Stomach (tissue), 9 donors: ENCODE data around the gene SERINC3. TPM values are rescaled to one million over a fixed set of nuclear protein-coding genes. Genes with fewer than 3 reads are reported as not detected.

ENCODE experiments used
- DNase-seq, 2 donors: peaks; one replicate each; pipeline versions ENCODE4 v3.0.0 to v3.0.0-alpha.2; 2013 to 2019
- H3K27ac ChIP-seq, 5 donors: fragments of 200-600 bp in 4 of 5; sonication (generic) in 4 of 5; one replicate each; pipeline ENCODE4 v1.5.1; 2013 to 2019; ENCODE audit warnings: mild to moderate bottlenecking in 1 of 5, moderate library complexity in 1 of 5
- H3K27me3 ChIP-seq, 3 donors: fragments of 200-600 bp; sonication (generic); one replicate each; pipeline ENCODE4 v1.5.1; 2017 to 2019; ENCODE audit warnings: mixed run types in 1 of 3
- H3K36me3 ChIP-seq, 4 donors: fragments of 200-600 bp; sonication (generic); 1 replicate in 3 of 4; 2 replicates in 1 of 4; pipeline ENCODE4 v1.5.1; 2016 to 2019
- H3K4me1 ChIP-seq, 4 donors: fragments of 200-600 bp; sonication (generic); one replicate each; pipeline ENCODE4 v1.5.1; 2016 to 2019
- H3K4me3 ChIP-seq, 4 donors: fragments of 200-600 bp; sonication (generic) in 3 of 4; one replicate each; pipeline ENCODE4 v1.5.1; 2016 to 2019; ENCODE audit warnings: mild to moderate bottlenecking in 1 of 4
- H3K9me3 ChIP-seq, 4 donors: fragments of 200-600 bp; sonication (generic); one replicate each; pipeline ENCODE4 v1.5.1; 2016 to 2019
- EP300 ChIP-seq: sonication (generic); formaldehyde crosslinking; IDR thresholded peaks from one replicate; pipeline ENCODE4 v1.6.1; 2017; ENCODE audit warnings: antibody characterized with exemption
- POLR2A ChIP-seq, 4 donors: fragments of 450-650 bp; IDR thresholded peaks; one replicate each; pipeline ENCODE4 v1.6.1; 2016; ENCODE audit warnings: antibody characterized with exemption in 4 of 4, control low read depth in 2 of 4, mild to moderate bottlenecking in 1 of 4, moderate library complexity in 1 of 4
- POLR2AphosphoS5 ChIP-seq, 3 donors: sonication (generic); formaldehyde crosslinking; IDR thresholded peaks; one replicate each; pipeline ENCODE4 v1.6.1; 2016; ENCODE audit warnings: antibody characterized with exemption in 3 of 3
- WGBS, 5 donors: extraction: QIAGEN DNeasy Blood & Tissue Kit in 3 of 5; methylation state at CpG; one replicate each; pipeline versions ENCODE4 v1.1.5 to v1.1.7; 2013 to 2018; 5-methylcytosine and 5-hydroxymethylcytosine counted together
- intact Hi-C: fragments of 100-400 bp; cut with DNase I; formaldehyde crosslinking; loops from one replicate; pipeline ENCODE4 v1.15.1; 2023; ENCODE audit warnings: low total_unique reads
- polyA plus RNA-seq, 3 donors: library from polyadenylated mRNA; stranded (reverse); fragments of 200-250 nt; gene quantifications; one replicate each; pipeline ENCODE4 v1.2.3, GENCODE V29; 2013
- total RNA-seq, 5 donors: library from RNA; depleted of rRNA; stranded (reverse); fragments of >200 nt; gene quantifications; one replicate each; pipeline versions ENCODE4 v1.1.0 to v1.2.3, GENCODE V29; 2014 to 2016
- TF ChIP-seq, protein P1 (sequence below), 7 experiments: fragments of 450-650 bp in 4 of 7; fragments of 200-600 bp in 3 of 7; sonication (generic) in 3 of 7; IDR thresholded peaks; one replicate each; pipeline ENCODE4 v1.5.1; 2016 to 2019; ENCODE audit warnings: antibody characterized with exemption in 7 of 7, control low read depth in 2 of 7, mild to moderate bottlenecking in 1 of 7
- donor health status: healthy with polysubstance abuse.
- donor health status: Bipolar disorder and iron deficiency.
- donor health status: healthy.

SERINC3 gene
- total and polyA plus RNA-seq, 8 donors, result 9.6 to 109 (median 42.9) TPM

DNA sequence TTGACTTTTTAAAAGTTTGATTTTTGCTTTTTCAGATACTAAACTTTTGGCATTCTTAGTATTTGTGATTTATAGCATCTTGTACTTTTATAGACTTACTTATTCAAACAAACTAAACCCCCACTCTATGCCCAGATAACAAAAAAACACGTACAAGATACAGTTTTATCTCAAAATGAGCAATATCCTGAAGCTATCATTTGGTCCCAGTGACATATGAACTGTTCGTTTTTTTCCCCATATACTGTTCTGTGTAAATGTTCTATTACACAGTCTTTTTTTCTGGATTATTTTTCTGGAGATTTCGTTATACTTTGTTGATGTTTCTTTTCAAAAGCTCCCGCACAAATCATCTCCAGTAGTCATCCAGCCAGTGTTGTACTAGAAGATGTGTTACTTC, 27.3 kb upstream of the SERINC3 start:
- DNase-seq, result no peak
- Histone ChIP-seq H3K27ac (peak overlapping the region in 4 of 5 donors; percentile 20 to 76 (median 68)), H3K36me3 (no peaks in the 10 kb centered on the region), H3K4me3 (no peak overlapping the region), H3K27me3 (no peaks in the 10 kb centered on the region), H3K4me1 (peaks cover 8 to 57% (median 31%) of the 10 kb centered on the region in 4 donors), H3K9me3 (no peaks in the 10 kb centered on the region)
- TF ChIP-seq POLR2AphosphoS5 (IDR thresholded peaks at IDR 0.05) (no peak), POLR2A (IDR thresholded peaks at IDR 0.05) (no peak), EP300 (no peak)
- TF ChIP-seq, protein P1, sequence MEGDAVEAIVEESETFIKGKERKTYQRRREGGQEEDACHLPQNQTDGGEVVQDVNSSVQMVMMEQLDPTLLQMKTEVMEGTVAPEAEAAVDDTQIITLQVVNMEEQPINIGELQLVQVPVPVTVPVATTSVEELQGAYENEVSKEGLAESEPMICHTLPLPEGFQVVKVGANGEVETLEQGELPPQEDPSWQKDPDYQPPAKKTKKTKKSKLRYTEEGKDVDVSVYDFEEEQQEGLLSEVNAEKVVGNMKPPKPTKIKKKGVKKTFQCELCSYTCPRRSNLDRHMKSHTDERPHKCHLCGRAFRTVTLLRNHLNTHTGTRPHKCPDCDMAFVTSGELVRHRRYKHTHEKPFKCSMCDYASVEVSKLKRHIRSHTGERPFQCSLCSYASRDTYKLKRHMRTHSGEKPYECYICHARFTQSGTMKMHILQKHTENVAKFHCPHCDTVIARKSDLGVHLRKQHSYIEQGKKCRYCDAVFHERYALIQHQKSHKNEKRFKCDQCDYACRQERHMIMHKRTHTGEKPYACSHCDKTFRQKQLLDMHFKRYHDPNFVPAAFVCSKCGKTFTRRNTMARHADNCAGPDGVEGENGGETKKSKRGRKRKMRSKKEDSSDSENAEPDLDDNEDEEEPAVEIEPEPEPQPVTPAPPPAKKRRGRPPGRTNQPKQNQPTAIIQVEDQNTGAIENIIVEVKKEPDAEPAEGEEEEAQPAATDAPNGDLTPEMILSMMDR (IDR thresholded peaks at IDR 0.05), result no peak
- 33 to 47% (median 43%) methylated on average over 4 of the region's 4 CpGs for WGBS, 5 donors
- intact Hi-C loops, result loop anchor here (10.0 kb wide), 1 partner anchor 46 kb away; no protein-coding TSS in a partner anchor

DNA sequence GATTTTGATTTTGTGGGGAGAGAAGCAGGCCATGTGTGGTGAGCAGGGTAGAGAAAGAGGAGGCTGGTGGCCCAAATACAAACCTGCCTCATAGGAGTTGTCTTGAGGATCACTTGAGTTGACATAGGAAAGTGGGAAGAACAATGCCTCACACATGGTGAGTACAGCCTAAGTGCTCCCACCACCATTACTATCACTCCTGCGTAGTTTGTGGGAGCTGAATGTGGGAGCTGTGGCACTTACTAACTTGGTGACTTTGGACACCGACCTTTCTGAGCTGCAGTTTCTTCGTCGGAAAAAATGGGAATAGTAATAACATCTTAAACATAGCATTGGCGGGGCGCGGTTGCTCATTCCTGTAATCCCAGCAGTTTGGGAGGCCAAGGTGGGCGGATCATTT, 25.5 kb upstream of the SERINC3 start:
- H3K4me3 ChIP-seq, result no peak overlapping the region
- WGBS, 5 donors, result 86 to 97% (median 97%) methylated on average over 8 of the region's 8 CpGs
- intact Hi-C loops, result loop anchor here (10.0 kb wide), 1 partner anchor 47 kb away; no protein-coding TSS in a partner anchor
- no peaks in the 10 kb centered on the region for H3K27me3 ChIP-seq
- no peak for DNase-seq
- H3K4me1 ChIP-seq, result peaks cover 0 to 57% (median 27%) of the 10 kb centered on the region in 4 donors
- H3K27ac ChIP-seq, result peak overlapping the region in 3 of 5 donors; percentile 57 to 76 (median 75)
- no peaks in the 10 kb centered on the region for H3K36me3 ChIP-seq
- no peaks in the 10 kb centered on the region for H3K9me3 ChIP-seq
- TF ChIP-seq, protein P1 (IDR thresholded peaks at IDR 0.05), result no peak
- TF ChIP-seq EP300 (no peak), POLR2A (IDR thresholded peaks at IDR 0.05) (no peak)

DNA sequence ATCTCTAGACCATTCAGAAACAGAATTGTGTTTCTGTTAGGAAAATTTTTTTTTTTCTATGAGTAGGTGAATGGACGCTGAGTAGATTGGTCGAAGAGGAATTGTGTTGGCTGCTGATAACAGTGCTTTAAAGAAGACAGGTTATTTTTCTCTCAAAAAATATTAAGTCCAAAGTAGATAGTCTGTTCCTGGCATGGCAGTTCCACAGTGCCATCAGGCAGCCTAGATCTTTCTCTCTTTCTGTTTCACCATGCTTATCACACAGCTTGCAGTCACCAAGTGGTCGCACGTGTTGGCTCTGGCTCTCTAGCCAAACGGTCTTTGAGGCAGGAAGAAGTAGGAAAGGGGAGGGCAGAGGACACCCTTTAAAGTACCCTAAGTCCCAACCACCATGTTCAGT, 22.4 kb upstream of the SERINC3 start:
- WGBS, 5 donors, result 51 to 69% (median 58%) methylated on average over 5 of the region's 5 CpGs
- Histone ChIP-seq H3K36me3 (no peaks in the 10 kb centered on the region), H3K4me1 (peaks cover 0 to 53% (median 30%) of the 10 kb centered on the region in 4 donors), H3K9me3 (no peaks in the 10 kb centered on the region), H3K4me3 (no peak overlapping the region), H3K27ac (peak overlapping the region in 2 of 5 donors; percentile 54 to 72), H3K27me3 (no peaks in the 10 kb centered on the region)
- no peak for TF ChIP-seq POLR2AphosphoS5 (IDR thresholded peaks at IDR 0.05)
- TF ChIP-seq, protein P1 (IDR thresholded peaks at IDR 0.05), result no peak
- TF ChIP-seq POLR2A (IDR thresholded peaks at IDR 0.05), result no peak
- TF ChIP-seq EP300, result no peak
- no peak for DNase-seq
- intact Hi-C loops, result loop anchor here (10.0 kb wide), 1 partner anchor 51 kb away; no protein-coding TSS in a partner anchor

DNA sequence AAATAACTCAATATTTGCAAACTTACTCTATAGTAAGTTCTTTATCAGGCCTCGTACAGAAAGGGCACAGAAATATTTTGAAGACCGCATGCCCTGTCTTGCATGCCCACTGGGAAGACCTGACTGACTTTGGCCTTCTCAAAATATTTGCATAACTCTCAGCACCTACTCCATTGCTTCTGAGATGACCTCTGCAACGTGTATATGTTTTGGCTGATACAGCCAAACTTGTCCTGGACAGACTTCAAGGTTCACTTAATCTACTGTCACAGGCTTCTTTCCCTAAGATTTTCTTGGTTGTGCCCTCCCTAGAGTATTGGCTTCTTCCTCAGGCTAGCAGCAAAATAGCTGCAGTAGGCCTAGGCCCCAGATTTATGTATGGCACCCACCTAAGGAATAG, 21.5 kb upstream of the SERINC3 start:
- Histone ChIP-seq H3K27me3 (no peaks in the 10 kb centered on the region), H3K27ac (peak overlapping the region in 2 of 5 donors; percentile 54 to 72), H3K9me3 (no peaks in the 10 kb centered on the region), H3K36me3 (no peaks in the 10 kb centered on the region), H3K4me3 (no peak overlapping the region), H3K4me1 (peaks cover 0 to 51% (median 25%) of the 10 kb centered on the region in 4 donors)
- WGBS, 5 donors, result 40 to 60% (median 52%) methylated on average over 3 of the region's 3 CpGs
- intact Hi-C loops, result loop anchor here (10.0 kb wide), 1 partner anchor 51 kb away; no protein-coding TSS in a partner anchor
- no peak for DNase-seq
- TF ChIP-seq POLR2A (IDR thresholded peaks at IDR 0.05), result no peak
- TF ChIP-seq EP300, result no peak
- TF ChIP-seq POLR2AphosphoS5 (IDR thresholded peaks at IDR 0.05), result no peak
- TF ChIP-seq, protein P1 (IDR thresholded peaks at IDR 0.05), result no peak
